HG03108 (cell line): ENCODE results near the gene SPNS3.

Source experiments
- ATAC-seq: cut with Tn5 transposase; IDR thresholded peaks from one replicate; pipeline ENCODE4 v1.9.1; 2021; ENCODE audit warnings: moderate library complexity; ENCODE audit not compliant: unreplicated experiment

The SPNS3 gene, protein sequence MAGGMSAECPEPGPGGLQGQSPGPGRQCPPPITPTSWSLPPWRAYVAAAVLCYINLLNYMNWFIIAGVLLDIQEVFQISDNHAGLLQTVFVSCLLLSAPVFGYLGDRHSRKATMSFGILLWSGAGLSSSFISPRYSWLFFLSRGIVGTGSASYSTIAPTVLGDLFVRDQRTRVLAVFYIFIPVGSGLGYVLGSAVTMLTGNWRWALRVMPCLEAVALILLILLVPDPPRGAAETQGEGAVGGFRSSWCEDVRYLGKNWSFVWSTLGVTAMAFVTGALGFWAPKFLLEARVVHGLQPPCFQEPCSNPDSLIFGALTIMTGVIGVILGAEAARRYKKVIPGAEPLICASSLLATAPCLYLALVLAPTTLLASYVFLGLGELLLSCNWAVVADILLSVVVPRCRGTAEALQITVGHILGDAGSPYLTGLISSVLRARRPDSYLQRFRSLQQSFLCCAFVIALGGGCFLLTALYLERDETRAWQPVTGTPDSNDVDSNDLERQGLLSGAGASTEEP

DNA sequence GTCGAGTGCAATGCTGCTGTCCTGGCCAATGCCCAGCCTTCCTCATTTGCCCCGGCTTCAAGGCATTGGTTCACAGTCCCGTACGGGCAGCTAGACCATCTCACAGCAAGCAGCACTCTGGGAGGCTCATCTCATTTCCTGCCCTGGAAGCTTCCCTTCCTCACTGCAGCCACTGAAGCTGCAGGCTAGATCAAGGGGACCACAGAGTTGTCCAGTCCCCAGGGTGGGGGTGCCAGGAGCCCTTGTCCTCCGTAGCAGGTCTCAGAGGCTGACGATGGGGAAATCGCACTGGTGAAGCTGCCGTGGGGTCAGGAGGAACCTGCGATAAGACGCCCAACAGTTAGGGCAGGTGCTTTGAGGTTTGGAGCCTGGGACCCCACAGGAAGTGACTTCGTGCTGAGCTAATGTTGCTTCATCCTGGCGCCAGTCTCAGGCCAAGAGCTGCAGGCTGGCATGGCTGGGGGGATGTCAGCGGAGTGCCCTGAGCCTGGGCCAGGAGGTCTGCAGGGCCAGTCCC lies at the start of gene SPNS3:
Gene SPNS3 (plus strand): TSS at position 426 of the 517 bp plus-strand sequence. CDS start 28 bp downstream, at position 454.
- no peak for ATAC-seq

DNA sequence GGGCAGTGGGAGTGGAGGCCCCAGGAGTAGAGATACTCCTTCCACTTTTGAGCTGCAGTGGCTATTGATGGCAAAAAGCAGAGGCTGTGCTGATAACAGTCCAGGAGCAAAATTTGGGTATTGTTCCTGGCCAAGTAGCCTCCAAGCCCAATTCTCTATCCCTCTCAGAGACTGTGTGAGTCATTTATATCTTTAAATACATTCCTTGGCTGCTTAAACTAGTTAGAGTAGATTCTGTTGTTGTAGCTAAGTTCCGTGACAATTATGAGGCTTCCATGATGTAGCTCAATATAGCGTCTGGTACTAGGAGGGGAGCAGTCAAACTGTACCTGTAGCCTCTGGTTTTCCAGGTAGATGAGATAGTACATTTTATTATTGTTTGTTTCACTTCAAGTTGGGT lies 47.3 kb upstream of the SPNS3 start:
- ATAC-seq: no peak

DNA sequence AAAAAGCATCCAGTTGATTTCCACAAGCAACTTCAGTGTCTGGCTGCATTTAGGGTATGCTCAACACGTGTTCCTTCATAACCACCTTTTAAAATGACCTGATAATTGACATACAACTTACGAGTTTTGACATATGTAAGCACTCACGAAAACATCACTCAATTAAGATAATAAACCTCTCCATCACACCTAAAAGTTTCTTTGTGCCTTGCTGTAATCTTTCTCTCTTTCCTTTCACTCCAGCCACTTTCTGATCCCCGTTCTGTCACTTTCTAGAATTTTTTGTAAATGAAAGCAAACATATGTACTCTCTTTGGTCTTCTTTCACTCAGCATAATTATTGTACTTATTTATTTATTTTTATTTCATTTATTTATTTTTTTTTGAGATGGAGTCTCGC lies 46.6 kb upstream of the SPNS3 start:
- ATAC-seq: no peak

DNA sequence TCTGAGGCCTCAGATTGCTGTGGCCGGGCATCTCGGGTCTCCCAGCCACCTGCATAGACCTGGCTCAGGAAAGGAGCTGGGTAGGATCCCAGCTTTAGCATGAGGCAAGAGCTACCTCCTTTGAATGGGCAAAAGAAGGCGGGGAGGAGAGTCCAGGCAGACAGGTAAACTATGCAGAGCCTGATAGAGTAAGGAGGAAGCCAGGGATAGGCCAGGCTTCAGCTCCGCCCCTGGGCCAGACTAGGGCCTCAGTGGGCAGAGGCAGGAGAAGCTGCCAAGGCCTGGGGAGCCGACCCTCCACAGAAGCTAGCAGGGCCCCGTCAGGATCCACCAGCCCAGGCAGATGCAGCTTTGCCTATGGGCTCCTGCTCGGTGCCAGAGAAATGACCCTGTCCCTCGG lies 44.7 kb upstream of the SPNS3 start:
- no peak for ATAC-seq

DNA sequence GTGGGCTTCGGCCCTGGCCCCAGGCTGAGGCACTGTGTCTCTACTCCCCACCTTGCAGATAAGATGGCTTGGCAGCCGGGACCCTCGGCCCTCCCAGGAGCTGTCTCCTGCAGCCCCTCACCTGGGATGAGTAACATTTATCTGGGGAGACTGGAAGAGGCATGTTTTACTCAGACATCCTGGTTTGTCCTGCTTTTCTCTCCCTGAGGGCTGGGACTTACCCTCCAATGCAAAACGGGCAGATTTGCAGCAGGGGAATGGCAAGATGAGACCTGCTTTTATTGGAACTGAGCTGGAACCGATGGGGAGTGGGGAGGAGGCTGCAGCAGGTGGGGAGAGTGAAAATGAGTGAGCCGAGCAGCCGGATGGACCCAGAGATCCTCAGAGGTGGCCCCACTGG lies 39.9 kb upstream of the SPNS3 start:
- ATAC-seq: no peak

DNA sequence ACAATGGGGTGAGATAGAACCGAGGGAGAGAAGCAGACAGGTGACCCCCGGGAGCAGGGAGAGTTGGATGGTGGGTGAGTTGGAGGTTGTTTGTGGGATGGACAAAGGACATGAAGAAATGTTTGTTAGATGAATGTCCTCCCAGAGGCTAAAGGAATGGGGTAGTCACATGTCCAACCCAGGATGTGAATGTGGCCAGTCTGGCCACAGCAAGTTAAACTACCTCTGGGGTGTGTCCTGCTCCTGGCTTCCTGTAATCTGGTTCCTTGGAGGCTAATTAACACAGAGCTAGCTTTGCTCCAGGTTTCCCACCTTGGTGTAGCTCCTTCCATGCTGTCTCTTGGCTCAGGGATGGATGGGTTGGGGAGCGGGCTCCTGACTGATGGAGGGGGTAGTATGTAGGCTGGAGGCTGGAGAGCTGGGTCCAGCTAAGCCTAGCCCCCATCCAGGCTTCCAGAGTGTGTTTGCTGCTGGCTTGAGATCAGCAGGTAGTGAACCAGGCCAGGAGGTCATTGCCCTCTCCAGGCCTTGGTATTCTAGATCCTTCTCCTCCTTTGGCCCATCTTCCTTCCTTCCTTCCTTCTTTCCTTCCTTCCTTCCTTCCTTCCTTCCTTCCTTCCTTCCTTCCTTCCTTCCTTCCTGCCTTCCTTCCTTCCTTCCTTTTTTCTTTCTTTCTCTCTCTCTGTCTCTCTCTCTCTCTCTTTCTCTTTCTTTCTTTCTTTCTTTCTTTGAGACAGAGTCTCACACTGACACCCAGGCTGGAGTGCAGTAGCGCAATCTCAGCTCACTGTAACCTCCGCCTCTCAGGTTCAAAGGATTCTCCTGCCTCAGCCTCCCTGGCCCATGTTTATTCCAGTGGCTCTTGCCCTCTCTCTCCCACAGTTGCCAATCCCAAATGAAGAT lies 39.3 kb upstream of the SPNS3 start:
- ATAC-seq: no peak

DNA sequence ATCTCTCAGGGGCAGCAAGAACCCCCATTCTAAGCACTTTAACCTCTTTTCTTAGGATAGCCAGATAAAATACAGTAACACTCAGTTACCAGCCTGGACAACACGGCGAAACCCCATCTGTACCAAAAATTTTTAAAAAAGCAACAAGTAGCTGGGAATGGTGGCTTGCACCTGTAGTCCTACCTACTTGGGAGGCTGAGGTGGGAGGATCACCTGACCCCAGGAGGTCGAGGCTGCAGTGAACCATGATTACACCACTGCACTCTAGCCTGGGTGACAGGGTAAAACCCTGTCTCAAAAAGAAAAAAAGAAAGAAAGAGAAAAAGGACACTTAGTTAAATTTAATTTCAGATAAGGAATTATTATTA lies 38.6 kb upstream of the SPNS3 start:
- ATAC-seq: no peak

DNA sequence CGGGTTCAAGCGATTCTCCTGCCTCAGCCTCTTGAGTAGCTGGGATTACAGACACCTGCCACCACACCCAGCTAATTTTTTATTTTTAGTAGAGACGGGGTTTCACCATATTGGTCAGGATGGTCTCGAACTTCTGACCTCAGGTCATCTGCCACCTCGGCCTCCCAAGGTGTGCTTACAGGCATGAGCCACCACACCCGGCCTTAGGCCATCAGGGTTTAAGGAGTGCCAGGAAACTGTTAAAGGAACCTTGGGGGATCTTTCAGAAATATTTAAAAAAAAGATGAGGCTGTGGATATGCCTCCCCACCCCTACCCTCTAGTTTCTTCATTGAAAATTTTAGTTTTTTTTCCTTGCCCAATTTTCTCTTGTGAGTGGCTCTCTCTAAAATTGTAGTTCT lies 35.9 kb upstream of the SPNS3 start:
- no peak for ATAC-seq

DNA sequence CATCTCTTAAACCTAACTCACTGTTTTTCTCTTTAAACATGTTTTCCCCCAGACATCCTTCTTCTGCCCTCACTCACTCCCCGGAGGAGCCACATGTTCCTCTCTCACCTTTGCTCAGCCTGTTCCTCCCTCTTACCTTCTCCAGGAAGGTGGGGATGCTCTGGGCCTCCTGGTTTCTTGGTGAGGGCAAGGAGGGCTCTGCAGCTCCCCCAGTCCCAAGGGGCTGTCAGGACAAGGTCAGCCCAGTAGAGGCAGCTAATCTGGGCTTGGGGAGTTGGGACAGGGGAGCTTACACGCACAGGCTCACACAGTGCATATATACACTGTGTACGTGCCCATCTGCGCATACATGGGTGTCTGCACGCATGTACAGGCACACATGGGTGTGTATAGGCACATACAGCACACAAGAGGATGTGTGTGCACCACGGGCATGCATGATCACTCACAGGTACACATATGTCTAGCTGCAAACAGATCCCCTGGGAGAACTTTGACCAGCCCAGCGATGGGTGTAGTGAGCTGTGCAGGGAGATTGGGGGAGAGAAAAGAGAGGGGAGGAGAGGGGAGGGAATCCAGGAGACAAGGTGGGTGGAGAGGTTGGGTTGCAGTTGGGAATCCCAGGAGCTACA lies 28.6 kb upstream of the SPNS3 start:
- ATAC-seq: no peak

DNA sequence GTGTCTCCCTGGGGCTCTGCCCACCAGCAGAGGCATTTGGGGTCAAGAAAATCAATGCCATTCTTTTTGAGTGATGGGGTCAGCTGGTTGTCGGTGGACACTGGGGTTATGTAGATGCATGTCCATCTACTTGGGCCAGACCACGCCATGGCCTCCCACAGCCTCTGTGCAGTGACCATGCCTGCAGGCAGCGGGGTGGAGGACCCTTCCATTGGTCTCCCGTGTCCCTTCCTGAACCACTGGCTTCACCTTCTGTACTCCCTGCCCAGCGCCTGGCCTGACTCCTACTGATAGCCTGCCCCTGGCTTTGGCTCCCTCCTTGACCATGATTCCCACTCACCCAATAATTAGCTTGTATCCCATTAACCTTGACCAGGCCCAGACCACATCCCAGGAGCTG lies 28.0 kb upstream of the SPNS3 start:
- no peak for ATAC-seq

DNA sequence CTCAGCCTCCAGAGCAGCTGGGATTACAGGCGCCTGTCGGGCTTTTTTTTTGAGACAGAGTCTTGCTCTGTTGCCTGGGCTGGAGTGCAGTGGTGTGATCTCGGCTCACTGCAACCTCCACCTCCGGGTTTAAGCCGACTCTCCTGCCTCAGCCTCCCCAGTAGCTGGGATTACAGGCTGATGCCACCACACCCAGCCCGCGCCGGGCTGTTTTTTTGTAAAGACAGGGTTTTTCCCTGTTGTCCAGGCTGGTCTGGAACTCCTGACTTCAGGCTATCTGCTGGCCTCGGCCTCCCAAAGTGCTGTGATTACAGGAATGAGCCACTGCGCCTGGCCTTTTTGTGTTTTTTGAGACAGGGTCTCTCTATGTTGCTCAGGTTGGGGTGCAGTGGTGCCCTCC lies 27.4 kb upstream of the SPNS3 start:
- ATAC-seq: no peak

DNA sequence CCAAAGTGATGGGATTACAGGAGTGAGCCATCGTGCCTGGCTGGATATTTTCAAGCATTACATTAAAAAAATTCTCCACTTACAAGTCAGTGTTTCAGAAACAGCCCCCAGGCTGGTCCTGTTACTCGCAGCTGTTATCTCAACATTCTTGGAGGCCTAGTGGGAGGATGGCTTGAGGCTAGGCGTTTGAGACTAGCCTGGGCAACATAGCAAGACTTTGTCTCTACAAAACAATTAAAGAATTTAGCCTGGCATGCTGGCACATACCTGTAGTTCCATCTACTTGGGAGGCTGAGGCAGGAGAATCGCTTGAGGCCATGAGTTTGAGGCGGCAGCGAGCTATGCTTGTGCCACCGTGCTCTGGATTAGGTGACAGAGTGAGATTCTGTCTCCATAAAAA lies 26.5 kb upstream of the SPNS3 start:
- ATAC-seq: no peak

DNA sequence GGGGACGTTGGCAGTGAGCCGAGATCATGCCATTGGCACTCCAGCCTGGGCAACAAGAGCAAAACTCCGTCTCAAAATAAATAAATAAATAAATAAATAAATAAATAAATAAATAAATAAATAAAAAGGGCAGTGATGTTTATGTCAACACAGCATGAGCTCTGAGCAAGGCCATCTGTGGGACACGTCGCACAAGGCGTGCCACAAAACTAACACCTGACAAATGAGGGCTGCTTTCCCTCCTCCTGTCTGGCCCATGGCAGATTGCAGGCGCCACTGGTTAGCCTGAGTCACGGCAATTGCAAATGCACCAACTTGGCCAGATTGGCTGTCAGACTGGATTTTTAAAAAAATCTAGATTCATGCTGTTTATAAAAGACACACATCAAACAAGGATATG lies 25.9 kb upstream of the SPNS3 start:
- no peak for ATAC-seq

DNA sequence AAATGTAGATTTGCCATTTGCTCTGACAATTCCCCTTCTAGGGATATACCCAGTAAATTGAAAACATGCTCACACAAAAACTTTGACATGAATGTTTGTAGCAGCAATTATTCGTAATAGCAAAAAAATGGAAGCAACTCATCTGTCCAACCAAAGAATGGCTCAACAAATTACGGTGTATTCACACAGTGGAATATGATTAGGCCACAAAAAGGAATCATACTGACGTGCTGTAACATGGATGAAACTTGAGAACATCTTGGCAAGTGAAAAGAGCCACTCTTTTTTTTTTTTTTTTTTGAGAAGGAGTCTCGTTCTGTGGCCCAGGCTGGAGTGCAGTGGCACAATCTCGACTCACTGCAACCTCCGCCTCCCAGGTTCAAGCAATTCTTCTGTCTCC lies 24.1 kb upstream of the SPNS3 start:
- ATAC-seq: no peak

DNA sequence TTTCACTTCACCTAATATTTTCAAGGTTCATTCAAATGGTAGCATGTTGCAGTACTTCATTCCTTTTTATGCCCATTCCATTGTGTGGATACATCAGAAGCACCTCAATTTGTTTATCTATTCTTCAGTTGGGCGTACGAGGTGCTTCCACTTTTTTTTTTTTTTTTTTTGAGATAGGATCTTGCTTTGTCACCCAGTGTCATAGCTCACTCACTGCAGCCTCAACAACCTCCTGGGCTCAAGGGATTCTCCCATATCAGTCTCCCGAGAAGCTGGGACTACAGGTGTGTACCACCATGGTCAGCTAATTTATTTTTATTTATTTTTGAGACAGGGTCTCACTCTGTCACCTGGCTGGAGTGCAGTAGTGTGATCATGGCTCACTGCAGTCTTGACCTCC lies 22.5 kb upstream of the SPNS3 start:
- no peak for ATAC-seq

DNA sequence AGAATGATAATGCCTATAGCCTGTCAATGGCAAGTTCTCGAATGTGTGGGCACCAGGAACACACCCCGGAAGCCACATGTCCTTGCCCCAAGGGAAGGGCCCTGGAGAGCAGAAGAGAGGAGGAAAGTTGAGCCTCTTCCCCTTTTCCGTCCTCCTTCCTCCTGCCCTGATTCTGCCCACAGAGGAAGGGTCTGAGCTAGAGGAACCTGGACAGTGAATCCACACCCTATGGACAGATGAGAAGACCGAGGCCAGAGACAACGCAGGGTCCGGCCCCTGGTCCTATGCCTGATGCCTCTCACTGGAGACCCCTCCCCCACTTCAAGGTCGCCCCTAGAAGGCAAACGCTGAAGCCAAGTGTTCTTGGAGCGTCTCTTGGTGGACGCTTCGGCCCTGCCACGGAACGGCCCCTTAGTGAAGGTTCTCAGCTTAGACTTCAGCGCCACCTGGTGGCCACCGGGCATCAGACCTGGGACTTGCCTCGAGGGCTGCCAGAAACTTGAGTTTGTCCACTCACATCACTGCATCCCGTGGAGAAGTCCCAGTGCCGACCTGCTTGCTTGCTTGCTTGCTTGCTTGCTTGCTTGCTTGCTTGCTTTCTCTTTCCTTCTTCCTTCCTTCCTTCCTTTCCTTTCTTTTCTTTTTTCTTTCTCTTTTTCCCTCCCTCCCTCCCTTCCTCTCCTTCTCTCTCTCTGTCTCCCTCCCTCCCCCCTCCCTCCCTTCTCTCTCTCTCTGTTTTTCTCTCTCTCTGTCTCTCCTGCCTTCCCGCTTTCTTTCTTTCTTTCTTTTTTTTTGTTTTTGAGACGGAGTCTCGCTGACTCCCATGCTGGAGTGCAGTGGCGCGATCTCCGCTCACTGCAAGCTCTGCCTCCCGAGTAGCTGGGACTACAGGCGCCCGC lies 20.6 kb upstream of the SPNS3 start:
- no peak for ATAC-seq

DNA sequence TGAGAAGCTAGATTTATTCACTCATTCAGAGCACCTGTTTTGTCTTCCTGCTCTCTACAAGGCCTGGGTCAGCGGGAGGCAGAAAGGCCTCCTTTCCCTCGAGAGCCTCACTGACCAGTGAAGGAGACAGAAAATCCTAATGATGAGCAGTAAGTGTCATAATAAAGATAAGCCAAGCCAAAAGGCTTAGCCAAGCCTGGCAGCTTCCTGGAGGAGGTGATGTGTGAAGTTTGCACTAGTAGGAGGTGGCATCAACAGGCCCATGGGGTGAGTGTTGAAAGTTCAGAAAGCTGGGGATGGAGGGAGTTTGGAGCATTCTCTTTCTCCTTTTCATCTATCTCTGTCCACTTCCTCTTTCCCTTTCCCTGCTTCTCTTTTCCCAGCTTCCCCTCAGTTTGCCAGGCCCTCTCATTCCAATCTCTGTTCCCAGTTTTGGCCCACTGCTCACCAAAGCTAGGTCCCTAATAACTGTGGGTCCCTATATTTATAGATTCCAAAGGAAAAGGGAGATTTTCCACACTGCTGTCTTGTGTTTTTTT lies 16.5 kb upstream of the SPNS3 start:
- ATAC-seq: no peak

DNA sequence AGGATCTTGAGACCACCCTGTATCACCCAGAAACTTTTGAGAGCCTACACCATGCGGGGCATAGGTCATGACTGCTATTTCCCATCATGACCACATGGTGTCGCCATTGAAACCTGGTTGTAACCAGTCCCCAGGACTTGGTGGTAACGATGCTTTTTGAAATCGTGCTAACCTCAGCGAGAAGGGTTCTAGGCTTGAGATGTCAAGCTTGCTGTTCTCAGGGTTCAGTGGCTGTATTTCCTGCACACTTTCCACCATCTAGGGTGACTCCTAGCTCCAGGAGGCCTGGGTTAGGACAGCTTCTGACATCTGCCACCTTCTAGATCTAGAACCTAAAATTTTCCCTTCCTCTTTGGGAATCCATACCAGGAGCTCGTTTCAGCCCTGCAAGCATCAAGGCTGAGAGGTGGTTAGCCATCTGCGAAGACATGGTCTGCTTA lies 13.0 kb upstream of the SPNS3 start:
- no peak for ATAC-seq

DNA sequence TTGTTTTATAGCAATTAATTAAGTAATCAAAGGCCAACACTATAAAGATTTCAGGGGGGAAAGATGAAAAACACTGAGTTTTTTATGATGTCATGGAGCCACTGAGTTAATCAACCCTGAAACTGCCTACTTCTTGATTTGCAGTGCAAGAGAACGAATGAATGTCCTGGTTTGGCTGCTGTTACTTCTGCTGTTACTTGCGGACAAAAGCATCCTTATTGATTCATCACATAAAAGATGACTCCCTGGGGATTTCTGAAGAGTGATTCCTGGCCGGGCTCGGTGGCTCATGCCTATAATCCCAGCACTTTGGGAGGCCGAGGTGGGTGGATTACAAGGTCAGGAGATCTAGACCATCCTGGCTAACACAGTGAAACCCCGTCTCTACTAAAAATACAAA lies 10.9 kb upstream of the SPNS3 start:
- ATAC-seq: no peak

DNA sequence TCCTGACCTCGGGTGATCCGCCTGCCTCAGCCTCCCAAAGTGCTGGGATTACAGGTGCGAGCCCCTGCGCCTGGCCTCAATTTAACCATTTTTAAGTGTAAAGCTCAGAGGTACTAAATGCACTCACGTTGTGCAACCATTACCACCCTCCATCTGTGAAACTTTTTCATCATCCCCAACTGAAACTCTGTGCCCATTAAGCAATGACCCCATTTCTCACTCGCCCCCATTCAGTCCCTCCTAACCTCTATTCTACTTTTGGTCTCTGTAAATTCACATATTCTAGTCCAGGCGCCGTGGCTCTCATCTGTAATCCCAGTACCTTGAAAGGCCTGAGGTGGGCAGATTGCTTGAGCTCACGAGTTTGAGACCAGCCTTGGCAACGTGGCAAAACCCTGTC lies 8.3 kb upstream of the SPNS3 start:
- no peak for ATAC-seq
